HepG2 (cell line): ENCODE results near the gene CPA5. TPM values are rescaled to one million over a fixed set of nuclear protein-coding genes. Genes with fewer than 3 reads are reported as not detected.

Source experiments
- ATAC-seq: fragments of 200-7000 bp; cut with Tn5 transposase; 3 replicates; pipeline ENCODE4 v1.9.1; 2020; ENCODE audit warnings: mild to moderate bottlenecking, moderate library complexity
- BruUV-seq: library from RNA; stranded (reverse); fragments of 400-500 nt; replicated peaks from 2 replicates; lab custom pipeline; 2021; lab: Mats Ljungman, UMichigan
- CTCF ChIA-PET: fragments of 300-600 bp; formaldehyde crosslinking; extraction: SDS; loops from one replicate; lab custom pipeline; 2021; ENCODE audit warnings: low total read pairs, inconsistent platforms, low intra/inter-chr PET ratio; lab: Yijun Ruan, JAX
- POLR2A ChIA-PET: fragments of 350-600 bp; sonication (Branson Sonifier 250); formaldehyde crosslinking; loops from one replicate; lab custom pipeline; 2020; ENCODE audit warnings: antibody characterized with exemption, inconsistent platforms; lab: Yijun Ruan, JAX
- DNase-seq: peaks from one replicate; pipeline ENCODE4 v3.0.0-alpha.2; 2015; ENCODE audit warnings: low spot score
- FAIRE-seq: peaks from 3 replicates; lab custom pipeline; 2011; peaks lifted over from hg19 to GRCh38; lab: Jason Lieb, UNC
- H2AFZ ChIP-seq: one replicate; pipeline ENCODE4 v1.6.1; 2011; ENCODE audit warnings: low read length, inconsistent platforms
- H3K27ac ChIP-seq: fragments of 300-600 bp; 3 replicates; pipeline ENCODE4 v1.8.0; 2011; ENCODE audit warnings: mixed run types, mild to moderate bottlenecking, mixed read lengths, low read length, inconsistent platforms; ENCODE audit not compliant: insufficient read depth; ENCODE audit errors: extremely low read length
- H3K27me3 ChIP-seq, 2 experiments: fragments of 200-600 bp in 1 of 2; 2 replicates in 1 of 2; 3 replicates in 1 of 2; pipeline versions ENCODE4 v1.6.0 to v1.8.0; 2011; ENCODE audit warnings: low read length in 2 of 2, mild to moderate bottlenecking in 2 of 2, moderate library complexity in 2 of 2, inconsistent platforms in 1 of 2; ENCODE audit not compliant: insufficient read depth in 2 of 2, control insufficient read depth in 1 of 2
- H3K36me3 ChIP-seq, 2 experiments: fragments of 200-600 bp in 1 of 2; replicated peaks in 1 of 2; 2 replicates in 1 of 2; 3 replicates in 1 of 2; pipeline versions ENCODE4 v1.5.1 to v1.8.0; 2011; ENCODE audit warnings: low read length in 2 of 2, inconsistent platforms in 1 of 2; ENCODE audit not compliant: insufficient read depth in 2 of 2, control insufficient read depth in 1 of 2
- H3K4me1 ChIP-seq: 2 replicates; pipeline ENCODE4 v1.5.1; 2012; ENCODE audit warnings: low read length, inconsistent platforms; ENCODE audit not compliant: insufficient read depth
- H3K4me2 ChIP-seq: 2 replicates; pipeline ENCODE4 v1.6.0; 2011; ENCODE audit warnings: low read depth, low read length, inconsistent platforms
- H3K4me3 ChIP-seq, 3 experiments: fragments of 200-600 bp in 1 of 3; sonication (generic), shearing (Covaris generic) in 1 of 3; replicated peaks in 1 of 3; 2 replicates each; pipeline ENCODE4 v1.5.1; 2011 to 2016; ENCODE audit warnings: low read length in 3 of 3, inconsistent platforms in 2 of 3, low read depth in 2 of 3, mild to moderate bottlenecking in 2 of 3, control low read depth in 1 of 3, mixed read lengths in 1 of 3; ENCODE audit not compliant: insufficient read depth in 1 of 3
- H3K79me2 ChIP-seq: one replicate; pipeline ENCODE4 v1.6.1; 2011; ENCODE audit warnings: low read length, inconsistent platforms; ENCODE audit not compliant: insufficient read depth
- H3K9ac ChIP-seq: 2 replicates; pipeline ENCODE4 v1.6.0; 2011; ENCODE audit warnings: mild to moderate bottlenecking, low read depth, low read length, inconsistent platforms; ENCODE audit not compliant: insufficient read depth
- H3K9me3 ChIP-seq: 2 replicates; pipeline ENCODE4 v1.5.1; 2012; ENCODE audit warnings: mild to moderate bottlenecking, low read length
- H4K20me1 ChIP-seq: 2 replicates; pipeline ENCODE4 v1.6.0; 2011; ENCODE audit warnings: inconsistent platforms, mild to moderate bottlenecking, low read length, moderate library complexity; ENCODE audit not compliant: insufficient read depth
- DNMT1 ChIP-seq: sonication (generic); formaldehyde crosslinking; IDR thresholded peaks from 2 replicates; pipeline ENCODE4 v1.5.1; 2020; ENCODE audit warnings: mild to moderate bottlenecking, missing genetic modification reagents
- FUBP1 ChIP-seq: sonication (generic); formaldehyde crosslinking; IDR thresholded peaks from 2 replicates; pipeline ENCODE4 v1.5.1; 2020; ENCODE audit warnings: missing genetic modification reagents, mild to moderate bottlenecking, borderline replicate concordance
- HOXA3 ChIP-seq: sonication (generic); formaldehyde crosslinking; IDR thresholded peaks from 2 replicates; pipeline ENCODE4 v1.5.0; 2020; ENCODE audit warnings: missing genetic modification reagents
- IRX3 ChIP-seq: sonication (generic); formaldehyde crosslinking; IDR thresholded peaks from 2 replicates; pipeline ENCODE4 v1.8.1; 2023; ENCODE audit warnings: mild to moderate bottlenecking, low read depth, missing genetic modification reagents, borderline replicate concordance
- MBD4 ChIP-seq: IDR thresholded peaks from 2 replicates; pipeline ENCODE4 v1.6.1; 2012; ENCODE audit warnings: low read length, inconsistent platforms, borderline replicate concordance
- MED13 ChIP-seq: sonication (generic); formaldehyde crosslinking; IDR thresholded peaks from 2 replicates; pipeline ENCODE4 v1.5.0; 2020; ENCODE audit warnings: missing genetic modification reagents
- NFKBIZ ChIP-seq: IDR thresholded peaks from 2 replicates; pipeline ENCODE4 v1.6.1; 2018; ENCODE audit warnings: missing genetic modification reagents, missing compliant biosample characterization
- PLRG1 ChIP-seq: fragments of 450-650 bp; conservative IDR thresholded peaks from 2 replicates; pipeline ENCODE4 v1.6.1; 2016
- SRF ChIP-seq: IDR thresholded peaks from 2 replicates; pipeline ENCODE4 v1.6.1; 2011; ENCODE audit warnings: mild to moderate bottlenecking, low read depth, low read length, moderate library complexity
- ZBTB1 ChIP-seq: sonication (generic); formaldehyde crosslinking; IDR thresholded peaks from 2 replicates; pipeline ENCODE4 v1.4.0; 2020; ENCODE audit warnings: missing genetic modification reagents, borderline replicate concordance
- ZBTB3 ChIP-seq: sonication (generic); formaldehyde crosslinking; IDR thresholded peaks from 2 replicates; pipeline ENCODE4 v1.4.0; 2020; ENCODE audit warnings: low read depth, mild to moderate bottlenecking, moderate library complexity, missing genetic modification reagents, borderline replicate concordance
- ZC3H4 ChIP-seq: sonication (generic); formaldehyde crosslinking; IDR thresholded peaks from 2 replicates; pipeline ENCODE4 v1.4.0; 2020; ENCODE audit warnings: missing genetic modification reagents, borderline replicate concordance
- ZFP41 ChIP-seq: sonication (generic); formaldehyde crosslinking; IDR thresholded peaks from 2 replicates; pipeline ENCODE4 v1.4.0; 2020; ENCODE audit warnings: mild to moderate bottlenecking, missing genetic modification reagents, borderline replicate concordance
- ZNF207 ChIP-seq: fragments of 450-650 bp; IDR thresholded peaks from 2 replicates; pipeline ENCODE4 v1.6.1; 2016; ENCODE audit warnings: antibody characterized with exemption, borderline replicate concordance
- ZNF34 ChIP-seq: sonication (generic); formaldehyde crosslinking; IDR thresholded peaks from 2 replicates; pipeline ENCODE4 v1.4.0; 2020; ENCODE audit warnings: mild to moderate bottlenecking, missing genetic modification reagents, borderline replicate concordance
- ZNF512 ChIP-seq: sonication (generic); formaldehyde crosslinking; IDR thresholded peaks from 2 replicates; pipeline ENCODE4 v1.4.0; 2020; ENCODE audit warnings: mild to moderate bottlenecking, missing genetic modification reagents
- ZNF563 ChIP-seq: sonication (generic); formaldehyde crosslinking; IDR thresholded peaks from 2 replicates; pipeline ENCODE4 v1.8.0; 2022; ENCODE audit warnings: mild to moderate bottlenecking, moderate library complexity, missing genetic modification reagents
- ZNF740 ChIP-seq: sonication (generic); formaldehyde crosslinking; IDR thresholded peaks from 2 replicates; pipeline ENCODE4 v1.4.0; 2020; ENCODE audit warnings: missing genetic modification reagents
- ZNF776 ChIP-seq: sonication (generic); formaldehyde crosslinking; IDR thresholded peaks from 2 replicates; pipeline ENCODE4 v1.4.0; 2020; ENCODE audit warnings: mild to moderate bottlenecking, missing genetic modification reagents
- WGBS: methylation state at CpG from one replicate; pipeline ENCODE4 v1.1.6; 2017; ENCODE audit warnings: low lambda C conversion rate; 5-methylcytosine and 5-hydroxymethylcytosine counted together
- in situ Hi-C: cut with HindIII; loops from 2 replicates; pipeline ENCODE4 v1.10.0; 2017; ENCODE audit warnings: low pct_unique_long_range_greater_than_20kb; ENCODE audit not compliant: extremely low pct_ligation_motif_present
- intact Hi-C: fragments of 100-400 bp; cut with micrococcal nuclease; formaldehyde crosslinking; loops from one replicate; pipeline ENCODE4 v1.10.0; 2022; ENCODE audit not compliant: unreplicated experiment
- polyA plus RNA-seq, 8 experiments: library from polyadenylated mRNA; depleted of rRNA in 3 of 8; stranded (reverse) in 7 of 8; unstranded in 1 of 8; fragments of >200 nt; fragmentation: Illumina TruSeq in 4 of 8; extraction: Trizol in 4 of 8; gene quantifications; 2 replicates each; pipeline versions ENCODE4 v1.2.1 to v1.2.3, GENCODE V29; 2011 to 2016; ENCODE audit warnings: low read depth in 4 of 8, missing spikeins in 1 of 8, mixed read lengths in 1 of 8; ENCODE audit not compliant: insufficient read depth in 1 of 8
- total RNA-seq, 5 experiments: library from RNA; depleted of rRNA; stranded (reverse); fragments of >200 nt; fragmentation: Illumina TruSeq; extraction: Trizol; gene quantifications; 2 replicates each; pipeline ENCODE4 v1.2.3, GENCODE V29; 2016; ENCODE audit warnings: low read depth in 1 of 5

The CPA5 gene
- total and polyA plus RNA-seq, 2 of the 13 experiments (the other 11 are each of a cell fraction or from before 2014, with no cell fraction given), result 0.48 TPM; not detected in 1

GRCh38 chr7:130334274-130334673, 10.3 kb upstream of the CPA5 start:
- ATAC-seq, result no peak
- Histone ChIP-seq H3K9ac (no peak overlapping the region), H3K27me3 (peaks cover 0 to 14% of the 10 kb centered on the region in 2 experiments; a peak in 2 of 5 replicates), H3K79me2 (no peaks in the 10 kb centered on the region), H3K4me3 (no peak overlapping the region), H3K4me2 (no peak overlapping the region), H2AFZ (no peak overlapping the region), H3K4me1 (no peaks in the 10 kb centered on the region), H3K36me3 (no peaks in the 10 kb centered on the region), H3K9me3 (no peaks in the 10 kb centered on the region), H3K27ac (no peak overlapping the region), H4K20me1 (no peaks in the 10 kb centered on the region)
- ChIA-PET POLR2A (no interaction called here), CTCF (no interaction called here)
- 28% methylated on average over 6 of the region's 6 CpGs for WGBS
- TF ChIP-seq ZC3H4 (CRISPR knock-in tag) (no peak), NFKBIZ (CRISPR knock-in tag) (no peak), ZBTB1 (CRISPR knock-in tag) (no peak), ZNF512 (no peak), ZNF34 (CRISPR knock-in tag) (no peak), MED13 (CRISPR knock-in tag) (no peak), PLRG1 (no peak), DNMT1 (CRISPR knock-in tag) (no peak), ZFP41 (CRISPR knock-in tag) (no peak), MBD4 (no peak), HOXA3 (no peak), ZNF563 (CRISPR knock-in tag) (no peak), ZBTB3 (CRISPR knock-in tag) (no peak), SRF (no peak), IRX3 (CRISPR knock-in tag) (no peak), ZNF740 (CRISPR knock-in tag) (no peak), FUBP1 (CRISPR knock-in tag) (no peak), ZNF207 (no peak), ZNF776 (CRISPR knock-in tag) (no peak)
- in situ Hi-C loops, result no loop called here
- FAIRE-seq, result no peak
- intact Hi-C loops, result no loop called here
- no TSS peak for BruUV-seq
- no peak for DNase-seq
